Stomach (tissue), 4 donors: ENCODE results near the gene TJAP1.

Experiments
- EP300 ChIP-seq: sonication (generic); formaldehyde crosslinking; IDR thresholded peaks from one replicate; pipeline ENCODE4 v1.6.1; 2017; ENCODE audit warnings: antibody characterized with exemption
- POLR2A ChIP-seq, 4 donors: fragments of 450-650 bp; IDR thresholded peaks; one replicate each; pipeline ENCODE4 v1.6.1; 2016; ENCODE audit warnings: antibody characterized with exemption in 4 of 4, control low read depth in 2 of 4, mild to moderate bottlenecking in 1 of 4, moderate library complexity in 1 of 4
- TF ChIP-seq, protein P1 (sequence below), 7 experiments: fragments of 450-650 bp in 4 of 7; fragments of 200-600 bp in 3 of 7; sonication (generic) in 3 of 7; IDR thresholded peaks; one replicate each; pipeline ENCODE4 v1.5.1; 2016 to 2019; ENCODE audit warnings: antibody characterized with exemption in 7 of 7, control low read depth in 2 of 7, mild to moderate bottlenecking in 1 of 7

DNA sequence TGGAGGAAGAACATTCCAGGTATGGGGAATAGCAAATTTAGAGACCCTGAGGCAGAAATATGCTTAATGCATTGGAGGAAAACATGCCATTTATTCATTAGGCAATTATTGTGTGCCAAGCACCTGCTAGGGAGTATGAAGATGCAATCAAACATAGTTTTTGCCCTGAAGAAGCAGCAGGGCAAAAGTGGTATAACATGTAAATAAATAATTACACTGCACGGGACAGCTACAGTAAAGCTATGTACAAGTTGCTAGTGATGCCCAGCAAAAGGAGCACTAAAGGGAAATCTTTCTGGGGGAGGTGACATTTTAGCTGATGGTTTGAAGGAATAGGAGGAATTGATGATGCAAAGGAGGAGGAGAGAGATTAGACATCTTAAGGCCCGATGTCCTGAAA, 624 bp upstream of the TJAP1 start:
- TF ChIP-seq POLR2A (IDR thresholded peaks at IDR 0.05): no peak
- TF ChIP-seq, protein P1, sequence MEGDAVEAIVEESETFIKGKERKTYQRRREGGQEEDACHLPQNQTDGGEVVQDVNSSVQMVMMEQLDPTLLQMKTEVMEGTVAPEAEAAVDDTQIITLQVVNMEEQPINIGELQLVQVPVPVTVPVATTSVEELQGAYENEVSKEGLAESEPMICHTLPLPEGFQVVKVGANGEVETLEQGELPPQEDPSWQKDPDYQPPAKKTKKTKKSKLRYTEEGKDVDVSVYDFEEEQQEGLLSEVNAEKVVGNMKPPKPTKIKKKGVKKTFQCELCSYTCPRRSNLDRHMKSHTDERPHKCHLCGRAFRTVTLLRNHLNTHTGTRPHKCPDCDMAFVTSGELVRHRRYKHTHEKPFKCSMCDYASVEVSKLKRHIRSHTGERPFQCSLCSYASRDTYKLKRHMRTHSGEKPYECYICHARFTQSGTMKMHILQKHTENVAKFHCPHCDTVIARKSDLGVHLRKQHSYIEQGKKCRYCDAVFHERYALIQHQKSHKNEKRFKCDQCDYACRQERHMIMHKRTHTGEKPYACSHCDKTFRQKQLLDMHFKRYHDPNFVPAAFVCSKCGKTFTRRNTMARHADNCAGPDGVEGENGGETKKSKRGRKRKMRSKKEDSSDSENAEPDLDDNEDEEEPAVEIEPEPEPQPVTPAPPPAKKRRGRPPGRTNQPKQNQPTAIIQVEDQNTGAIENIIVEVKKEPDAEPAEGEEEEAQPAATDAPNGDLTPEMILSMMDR (IDR thresholded peaks at IDR 0.05): no peak
- no peak for TF ChIP-seq EP300
